GM21717 (cell line): ENCODE results near the gene PRPSAP1.
"Not testable (repeated sequence)": the region's sequence is repeated elsewhere in the genome, so short reads cannot be mapped to it uniquely, and the experiment has no call there.

Experiments
- ATAC-seq: cut with Tn5 transposase; IDR thresholded peaks from one replicate; pipeline ENCODE4 v1.9.1; 2021; ENCODE audit warnings: mild to moderate bottlenecking, moderate library complexity; ENCODE audit not compliant: unreplicated experiment

PRPSAP1 gene

DNA sequence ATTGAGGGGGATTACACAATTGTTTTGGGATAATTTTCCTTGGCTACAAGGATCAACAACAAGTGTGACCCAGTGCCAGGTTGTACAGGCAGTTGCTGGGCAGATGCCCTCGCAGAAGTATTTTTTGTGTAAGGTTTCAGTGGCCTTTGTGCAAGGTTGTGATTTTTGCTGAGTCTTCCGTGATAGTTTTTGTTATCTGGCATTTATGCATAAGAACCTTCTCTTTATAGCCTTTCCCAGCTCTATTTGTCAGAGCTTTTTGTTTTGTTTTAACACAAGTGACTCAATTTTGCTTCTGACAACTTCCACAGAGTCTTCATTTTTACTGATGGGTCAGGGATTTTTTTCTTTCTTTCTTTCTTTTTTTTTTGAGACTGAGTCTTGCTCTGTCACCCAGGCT is 6.7 kb upstream of the PRPSAP1 start:
- no peak for ATAC-seq

GRCh38 chr17:76359776-76360175 is 6.1 kb upstream of the PRPSAP1 start:
- ATAC-seq = not testable (repeated sequence)

DNA sequence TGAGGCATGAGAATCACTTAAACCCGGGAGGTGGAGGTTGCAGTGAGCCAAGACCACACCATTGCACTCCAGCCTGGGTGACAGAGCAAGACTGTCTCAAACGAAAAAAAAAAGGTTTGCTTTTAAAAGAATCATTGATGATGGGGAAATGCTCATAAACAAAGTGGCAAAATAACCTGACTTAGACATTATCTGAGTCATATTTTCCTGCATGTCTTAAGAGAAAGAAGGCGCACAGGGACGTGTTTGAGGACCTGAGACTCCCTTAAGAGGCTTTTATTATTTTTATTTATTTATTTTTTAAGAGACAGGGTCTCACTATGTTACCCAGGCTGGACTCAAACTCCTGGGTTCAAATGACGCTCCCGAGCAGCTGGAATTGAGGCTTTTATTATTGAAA is 5.7 kb upstream of the PRPSAP1 start:
- no peak for ATAC-seq

GRCh38 chr17:76357597-76358158 is 4.0 kb upstream of the PRPSAP1 start:
- no peak for ATAC-seq

DNA sequence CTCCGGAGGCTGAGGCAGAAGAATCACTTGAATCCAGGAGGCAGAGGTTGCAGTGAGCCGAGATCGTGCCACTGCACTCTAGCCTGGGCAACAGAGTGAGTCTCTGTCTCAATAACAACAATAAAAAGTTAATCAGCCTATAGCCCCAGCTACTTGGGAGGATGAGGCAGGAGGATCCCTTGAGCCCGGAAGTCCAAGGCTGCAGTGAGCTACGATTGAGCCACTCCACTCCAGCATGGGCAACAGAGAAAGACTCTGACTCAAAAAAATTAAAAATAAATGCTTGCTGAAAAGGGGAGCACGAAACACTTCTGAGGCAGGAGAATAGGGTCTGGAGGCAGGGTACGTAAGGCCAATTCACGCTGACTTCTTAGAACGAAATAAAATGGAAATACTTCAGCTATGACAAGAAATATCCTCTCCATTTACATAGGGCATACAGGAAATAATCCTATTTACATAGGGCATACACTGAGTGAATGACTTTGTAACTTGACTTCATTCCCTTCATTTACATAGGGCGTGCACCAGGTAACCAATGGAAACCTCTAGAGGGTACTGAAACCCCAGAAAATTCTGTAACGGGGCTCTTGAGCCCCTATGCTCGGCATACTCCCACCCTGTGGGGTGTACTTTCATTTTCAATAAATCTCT is 3.2 kb upstream of the PRPSAP1 start:
- ATAC-seq = no peak

- no peak for ATAC-seq
Measured at GRCh38 chr17:76354747-76355310, 1.1 kb upstream of the PRPSAP1 start.

DNA sequence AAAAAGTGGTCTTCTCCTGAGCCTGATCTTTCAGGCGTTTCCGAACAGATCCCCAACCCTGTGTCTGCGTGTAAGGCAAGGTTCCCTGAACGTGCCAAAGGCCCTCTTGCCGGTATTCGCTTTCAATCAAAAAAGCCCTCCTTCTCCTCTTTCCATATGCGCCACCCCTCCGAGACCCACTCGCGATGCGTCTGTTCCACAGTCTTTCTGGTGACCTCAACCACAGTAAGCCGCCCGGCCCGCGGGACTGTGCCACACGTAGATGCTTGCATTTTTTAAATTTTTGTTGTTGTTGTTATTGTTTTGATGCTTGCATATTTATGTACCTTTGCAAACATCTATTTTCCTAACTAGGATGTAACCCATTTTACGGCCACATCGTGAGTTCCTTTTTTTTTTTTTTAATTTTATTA is 607 bp upstream of the PRPSAP1 start:
- peak; percentile 3 for ATAC-seq

DNA sequence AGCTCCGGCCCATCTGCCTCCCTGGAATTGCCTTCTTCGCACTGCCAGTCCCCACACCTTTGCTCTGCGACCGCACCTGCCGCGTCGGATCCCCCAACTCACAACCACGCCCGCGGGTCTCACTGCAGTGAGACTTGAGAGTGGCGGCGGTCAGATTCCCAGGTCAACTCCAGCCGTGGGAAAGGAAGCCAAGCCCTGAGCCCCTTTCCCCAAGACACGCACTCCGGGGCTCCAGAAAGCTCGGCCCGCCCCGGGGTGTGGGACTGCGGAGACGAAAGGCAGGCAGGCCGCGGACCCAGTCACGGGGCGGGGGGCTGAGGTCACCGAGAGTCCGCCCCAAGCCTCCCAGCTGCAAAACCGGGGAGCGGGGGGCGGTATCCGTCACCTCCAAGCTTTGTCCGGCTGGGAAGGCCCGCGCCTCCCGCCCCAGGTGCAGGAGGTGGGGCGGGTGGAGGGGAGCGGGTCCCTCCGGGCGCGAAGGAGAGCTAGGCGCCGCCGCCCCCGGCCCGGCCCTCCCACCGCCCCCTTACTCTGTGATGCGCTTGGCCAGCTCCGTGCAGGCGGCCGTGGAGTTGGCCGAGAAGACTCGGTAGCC is 615 bp downstream of the PRPSAP1 start:
- ATAC-seq = peak; percentile 9

GRCh38 chr17:76351526-76352071 is 2.1 kb downstream of the PRPSAP1 start:
- no peak for ATAC-seq

- no peak for ATAC-seq
Measured at GRCh38 chr17:76350463-76350862, 3.3 kb downstream of the PRPSAP1 start.

- not testable (repeated sequence) for ATAC-seq
Measured at GRCh38 chr17:76346936-76347335, 6.8 kb downstream of the PRPSAP1 start.

DNA sequence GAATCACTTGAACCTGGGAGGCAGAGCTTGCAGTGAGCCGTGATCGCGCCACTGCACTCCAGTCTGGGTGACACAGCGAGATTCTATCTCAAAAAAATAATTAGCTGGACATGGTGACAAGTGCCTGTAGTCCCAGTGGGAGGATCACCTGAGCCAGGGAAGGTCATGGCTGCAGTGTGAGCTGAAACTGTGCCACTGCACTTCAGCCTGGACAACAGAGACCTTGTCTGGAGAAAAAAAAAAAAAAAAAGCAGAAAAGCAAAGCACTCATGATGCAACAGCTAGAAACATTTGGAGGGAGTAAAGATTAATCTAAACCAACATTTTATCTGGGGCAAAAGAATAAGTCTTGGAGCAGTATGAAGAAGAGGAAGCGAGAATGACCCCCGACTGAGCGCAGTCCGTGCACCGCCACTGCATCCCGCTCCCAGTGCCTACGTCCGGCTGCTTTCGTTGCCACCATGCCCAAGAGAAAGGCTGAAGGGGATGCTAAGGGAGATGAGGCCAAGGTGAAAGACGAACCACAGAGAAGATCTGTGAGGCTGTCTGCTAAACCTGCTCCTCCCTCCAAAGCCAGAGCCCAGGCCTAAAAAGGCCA is 8.2 kb downstream of the PRPSAP1 start:
- ATAC-seq = no peak

DNA sequence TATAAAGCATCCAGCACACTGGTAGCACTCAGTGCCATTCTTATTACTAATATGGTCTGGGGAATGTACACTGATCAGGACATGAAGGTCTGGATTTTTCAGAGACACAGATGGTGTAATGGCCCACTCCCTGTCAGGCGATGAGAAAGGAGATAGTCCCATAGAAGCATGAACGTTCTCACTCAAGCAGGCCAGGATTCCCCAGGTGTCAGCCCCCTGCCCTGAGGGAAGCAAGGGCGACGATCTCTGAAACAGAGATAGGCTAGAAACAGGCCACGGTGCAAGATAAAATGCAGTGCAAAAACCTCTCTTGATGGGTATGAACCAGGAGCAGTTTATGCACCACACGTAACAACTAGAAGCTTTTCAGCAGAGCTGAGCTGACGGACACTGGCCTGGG is 10.6 kb downstream of the PRPSAP1 start:
- ATAC-seq = no peak

DNA sequence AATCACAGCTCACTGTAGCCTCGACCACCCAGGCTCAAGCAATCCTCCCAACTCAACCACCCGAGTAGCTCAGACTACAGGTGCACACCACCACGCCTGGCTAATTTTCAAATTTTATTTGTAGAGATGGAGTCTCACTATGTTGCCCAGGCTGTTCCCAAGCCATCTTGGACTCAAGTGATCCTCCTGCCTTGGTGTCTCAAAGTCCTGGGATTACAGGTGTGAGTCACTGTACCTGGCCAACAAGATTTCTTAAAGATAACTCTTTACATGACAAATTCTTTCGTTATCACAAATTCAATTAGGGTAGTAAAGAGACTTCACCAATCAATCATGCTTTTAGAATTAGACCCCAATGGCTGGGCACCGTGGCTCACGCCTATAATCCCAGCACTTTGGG is 12.4 kb downstream of the PRPSAP1 start:
- no peak for ATAC-seq

- no peak for ATAC-seq
Measured at GRCh38 chr17:76337413-76337777, 16.3 kb downstream of the PRPSAP1 start.

DNA sequence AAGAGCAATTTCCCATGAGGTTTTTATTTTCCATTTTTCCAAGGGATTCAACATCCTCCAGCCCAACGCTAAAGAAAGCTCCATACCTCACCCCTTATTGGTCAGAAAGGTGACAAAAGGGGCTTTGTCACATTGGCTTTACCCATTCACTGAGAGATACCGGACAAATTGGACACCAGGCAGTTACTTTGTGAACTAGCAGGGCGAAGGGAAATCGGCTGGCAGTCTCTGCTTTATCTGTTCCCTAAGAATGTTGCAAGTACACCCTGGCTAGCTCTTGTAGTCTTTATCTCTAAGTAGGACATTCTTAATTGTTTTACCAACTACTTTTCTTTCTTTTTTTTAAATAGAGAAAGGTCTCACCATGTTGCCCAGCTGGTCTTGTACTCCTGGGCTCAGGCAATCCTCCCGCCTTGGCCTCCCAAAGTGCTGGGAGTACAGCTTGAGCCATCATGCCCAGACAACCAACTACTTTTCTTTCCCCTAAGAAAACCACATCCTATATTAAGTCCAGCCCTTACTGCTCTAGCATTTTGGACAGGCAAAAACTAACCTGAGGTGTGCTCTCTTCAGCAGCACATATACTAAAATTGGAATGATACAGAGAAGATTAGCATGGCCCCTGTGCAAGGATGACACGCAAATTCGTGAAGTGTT is 16.8 kb downstream of the PRPSAP1 start:
- ATAC-seq = no peak

GRCh38 chr17:76335716-76336381 is 17.9 kb downstream of the PRPSAP1 start:
- no peak for ATAC-seq

DNA sequence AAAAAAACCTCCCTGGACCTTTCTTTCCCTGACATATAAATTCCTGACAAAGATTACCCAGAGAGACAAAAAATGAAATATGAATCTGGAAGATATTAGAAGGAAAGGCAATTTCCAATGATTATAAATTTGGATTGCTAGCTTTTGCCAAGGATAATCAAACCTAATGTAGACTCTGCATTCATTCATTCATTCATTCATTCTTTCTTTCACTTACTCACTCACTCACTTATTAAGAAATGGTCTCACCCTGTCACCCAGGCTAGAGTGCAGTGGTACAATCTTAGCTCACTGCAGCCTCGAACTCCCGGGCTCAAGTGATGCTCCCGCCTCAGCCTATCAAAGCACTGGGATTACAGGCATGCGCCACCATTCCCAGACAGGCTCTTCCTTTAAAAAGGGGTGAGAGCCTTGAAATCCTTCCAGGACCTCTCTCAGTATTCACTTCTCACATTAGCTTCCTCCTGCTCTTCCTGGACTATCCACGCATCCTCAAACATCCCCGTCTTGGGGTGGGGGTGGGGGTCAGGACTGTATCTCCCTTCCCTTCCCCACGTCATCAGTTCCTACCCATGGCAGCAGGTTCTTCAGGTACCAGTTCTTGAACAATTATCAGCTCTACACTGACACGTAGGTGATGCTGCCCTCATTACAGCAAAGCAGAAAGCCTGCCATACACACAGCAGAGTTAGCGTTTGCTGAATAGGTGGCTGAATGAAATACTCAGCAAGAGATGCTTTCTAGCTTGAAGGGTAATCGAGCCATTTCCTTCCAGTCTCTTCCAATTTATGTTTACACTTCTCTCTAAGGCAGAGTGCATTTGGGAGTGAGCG is 19.8 kb downstream of the PRPSAP1 start:
- no peak for ATAC-seq

DNA sequence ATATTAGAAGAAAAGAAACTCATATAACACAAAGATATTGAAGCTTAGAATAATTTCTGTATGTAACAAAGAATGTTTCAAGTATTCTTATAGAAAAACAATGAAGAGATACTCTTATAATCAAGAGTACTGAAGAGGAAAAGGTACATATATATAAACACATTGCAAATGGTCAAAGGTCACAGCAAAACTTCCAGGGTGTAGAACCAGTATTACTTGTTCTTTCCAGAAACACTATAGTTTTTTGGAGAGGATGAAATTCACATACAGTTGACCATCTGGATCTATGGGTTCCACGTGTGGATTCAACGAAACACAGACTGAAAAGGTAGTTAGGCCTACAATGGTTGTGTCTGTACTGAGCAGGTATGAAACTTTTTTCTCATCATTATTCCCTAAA is 22.6 kb downstream of the PRPSAP1 start:
- ATAC-seq = no peak

DNA sequence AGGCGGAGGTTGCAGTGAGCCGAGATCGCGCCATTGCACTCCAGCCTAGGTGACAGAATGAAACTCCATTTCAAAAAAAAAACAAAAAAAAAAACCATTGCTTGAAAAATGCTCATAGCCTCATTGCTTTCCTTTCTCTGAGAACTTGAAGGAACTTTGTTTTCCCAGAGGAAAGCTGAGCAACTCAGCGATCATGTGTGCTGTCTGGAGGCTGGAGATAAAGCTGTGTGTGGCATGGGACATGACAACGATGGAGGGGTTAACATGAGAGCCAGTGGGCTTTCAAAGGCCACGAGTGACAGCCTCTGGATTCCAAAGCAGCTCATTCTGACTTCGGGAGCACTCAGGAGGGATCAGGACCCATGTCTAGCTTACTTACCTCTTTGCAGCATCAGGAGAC is 24.1 kb downstream of the PRPSAP1 start:
- no peak for ATAC-seq
